ENCODE results near the gene MVB12B.

- TF ChIP-seq CTCF (IDR thresholded peaks at IDR 0.05 in 8 of 11, conservative IDR thresholded peaks at IDR 0.05 in 3 of 11) (no peak), POLR2AphosphoS5 (IDR thresholded peaks at IDR 0.05) (no peak)
Measured at GRCh38 chr9:126404459-126404858, 77.8 kb downstream of the MVB12B start.
